HG02840 (cell line): ENCODE results near the gene SPDYE6.
"Not testable (repeated sequence)": the region's sequence is repeated elsewhere in the genome, so short reads cannot be mapped to it uniquely, and the experiment has no call there.

ENCODE experiments used
- ATAC-seq: cut with Tn5 transposase; IDR thresholded peaks from one replicate; pipeline ENCODE4 v1.9.1; 2021; ENCODE audit warnings: mild to moderate bottlenecking, moderate library complexity, moderate number of reproducible peaks; ENCODE audit not compliant: unreplicated experiment, low FRiP score

SPDYE6 gene

DNA sequence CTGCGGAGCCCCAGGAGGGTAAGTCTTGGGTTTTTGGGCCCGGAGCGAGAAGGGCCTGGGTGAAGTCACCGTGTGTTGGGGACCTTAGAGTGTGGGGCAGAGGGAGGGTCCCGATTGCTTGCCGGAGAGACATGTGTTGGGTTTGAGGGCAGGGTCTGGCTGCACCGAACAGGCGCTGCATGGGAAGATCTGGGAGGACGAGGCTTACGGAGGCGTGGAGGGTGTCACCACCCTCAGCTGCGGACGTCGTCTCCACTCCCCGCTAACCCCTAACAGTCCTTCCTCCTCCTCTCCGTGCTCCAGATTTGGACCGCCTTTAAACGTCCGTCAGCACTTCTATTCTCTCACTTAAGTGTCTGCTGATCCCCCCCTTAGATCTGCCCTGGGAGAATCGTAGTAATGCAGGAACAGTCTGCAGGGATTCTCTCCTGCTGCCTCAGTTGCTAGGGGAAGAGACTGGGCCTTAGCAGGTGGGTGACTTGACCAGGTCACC is 8.2 kb upstream of the SPDYE6 start:
- not testable (repeated sequence) for ATAC-seq

DNA sequence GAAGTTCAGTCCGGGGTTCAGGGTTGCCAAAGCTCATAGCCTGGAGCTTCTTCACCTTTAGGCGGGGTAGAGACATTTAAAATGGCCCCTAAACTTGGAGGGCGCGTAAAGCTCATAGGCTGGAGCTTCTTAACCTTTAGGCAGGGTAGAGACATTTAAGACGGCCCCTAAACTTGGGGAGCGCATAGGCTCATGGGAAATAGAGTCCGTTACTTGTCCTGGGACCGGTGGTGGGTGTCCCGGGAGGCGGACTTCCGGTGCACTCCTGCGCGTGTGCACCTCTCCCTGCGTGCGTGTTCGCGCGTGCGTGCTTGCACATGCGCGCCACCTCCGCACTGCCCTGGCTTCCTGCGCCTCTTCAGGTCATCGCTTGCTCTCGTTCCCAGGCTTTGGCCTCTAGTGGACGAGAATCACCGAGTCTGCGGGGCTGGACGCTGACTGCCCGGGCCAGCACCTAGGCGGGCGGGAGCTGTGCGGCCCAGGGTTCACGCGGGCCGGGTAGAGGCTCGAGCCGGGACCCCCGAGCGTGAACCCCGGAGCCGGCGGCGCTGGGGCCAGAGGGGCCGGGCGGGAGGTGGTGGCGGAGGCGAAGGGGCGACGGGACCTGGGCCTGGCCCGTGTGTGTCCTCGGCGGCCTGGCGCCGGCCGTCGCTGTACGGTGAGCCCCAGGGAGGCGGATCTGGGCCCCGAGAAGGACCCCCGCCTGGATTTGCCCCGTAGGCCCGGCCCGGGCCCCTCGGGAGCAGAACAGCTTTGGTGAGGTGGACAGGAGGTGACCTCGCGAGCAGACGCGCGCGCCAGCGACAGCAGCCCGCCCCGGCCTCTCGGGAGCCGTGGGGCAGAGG is 7.5 kb upstream of the SPDYE6 start:
- ATAC-seq, result peak; percentile 100

DNA sequence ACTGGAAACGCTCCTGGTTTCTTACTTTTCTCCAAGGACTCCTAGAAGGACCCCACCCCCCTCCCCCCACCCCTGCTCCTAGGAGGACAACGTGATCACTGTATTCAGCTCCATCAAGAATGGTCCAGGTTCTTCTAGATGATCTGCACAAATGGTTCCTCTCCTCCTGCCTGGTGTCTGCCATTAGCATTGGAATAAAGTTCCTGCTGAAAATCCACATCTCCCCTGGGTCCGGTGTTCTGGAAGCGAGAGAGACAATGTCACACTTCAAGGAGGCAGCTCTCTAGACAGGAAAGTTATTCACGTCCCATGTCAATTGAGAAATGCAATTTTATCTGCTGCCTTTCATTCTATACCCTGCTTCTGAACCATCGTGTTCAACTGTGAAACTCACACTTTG is 9.3 kb downstream of the SPDYE6 start:
- not testable (repeated sequence) for ATAC-seq

DNA sequence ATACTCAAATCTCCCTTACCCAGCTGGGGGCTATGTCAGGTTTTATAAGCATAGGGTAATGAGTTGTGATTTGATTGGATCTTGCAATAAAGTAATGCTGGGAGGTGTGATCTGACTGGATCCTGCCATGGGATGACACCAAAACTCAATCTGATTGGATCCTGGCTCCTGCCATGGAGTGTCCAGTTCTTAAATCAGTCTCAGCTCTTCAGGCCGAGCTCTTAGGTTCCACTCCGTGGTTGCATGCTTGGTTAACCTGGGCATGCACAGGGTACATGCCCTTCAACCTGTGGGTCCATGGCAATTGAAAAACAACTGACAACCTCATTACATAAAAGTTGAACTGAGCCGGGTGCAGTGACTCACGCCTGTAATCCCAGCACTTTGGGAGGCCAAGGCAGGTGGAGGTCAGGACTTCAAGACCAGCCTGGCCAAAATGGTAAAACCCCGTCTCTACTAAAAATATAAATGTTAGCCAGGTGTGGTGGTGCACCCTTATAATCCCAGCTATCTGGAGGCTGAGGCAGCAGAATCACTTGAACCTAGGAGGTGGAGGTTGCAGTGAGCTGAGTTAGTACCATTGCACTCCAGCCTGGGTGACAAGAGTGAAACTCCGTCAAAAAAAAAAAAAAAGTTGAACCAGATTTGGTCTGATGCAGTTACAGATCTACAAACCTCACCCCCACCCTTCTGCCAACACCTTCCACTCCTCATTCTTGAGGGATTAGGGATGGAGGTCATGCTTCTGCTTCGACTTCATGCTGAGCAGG is 15.5 kb downstream of the SPDYE6 start:
- ATAC-seq, result not testable (repeated sequence)

- not testable (repeated sequence) for ATAC-seq
Measured at GRCh38 chr7:102337420-102337819, 18.8 kb downstream of the SPDYE6 start.

- ATAC-seq, result not testable (repeated sequence)
Measured at GRCh38 chr7:102337002-102337401, 19.2 kb downstream of the SPDYE6 start.

- not testable (repeated sequence) for ATAC-seq
Measured at GRCh38 chr7:102335574-102335973, 20.7 kb downstream of the SPDYE6 start.

- not testable (repeated sequence) for ATAC-seq
Measured at GRCh38 chr7:102330666-102331460, 25.4 kb downstream of the SPDYE6 start.

DNA sequence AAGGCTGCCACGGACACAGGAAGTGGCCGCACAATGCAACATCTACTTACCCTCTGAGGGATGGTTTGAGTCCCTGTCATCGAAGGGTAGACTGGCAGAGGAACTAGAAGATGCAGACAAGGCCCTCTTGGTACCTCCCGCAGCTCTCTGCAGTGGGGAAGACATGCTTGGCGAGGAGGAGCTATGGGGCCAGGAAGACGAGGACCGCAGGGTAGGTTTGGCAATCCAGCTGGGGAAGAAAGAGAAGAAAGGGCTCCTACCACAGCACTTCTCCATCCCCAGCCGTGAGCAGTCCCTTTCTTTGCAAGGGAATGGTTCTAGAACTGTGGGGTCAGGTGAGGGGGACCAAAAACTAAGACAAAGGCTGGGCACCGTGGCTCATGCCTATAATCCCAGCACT is 26.9 kb downstream of the SPDYE6 start:
- ATAC-seq, result not testable (repeated sequence)

- ATAC-seq, result not testable (repeated sequence)
Measured at GRCh38 chr7:102328863-102329262, 27.4 kb downstream of the SPDYE6 start.

DNA sequence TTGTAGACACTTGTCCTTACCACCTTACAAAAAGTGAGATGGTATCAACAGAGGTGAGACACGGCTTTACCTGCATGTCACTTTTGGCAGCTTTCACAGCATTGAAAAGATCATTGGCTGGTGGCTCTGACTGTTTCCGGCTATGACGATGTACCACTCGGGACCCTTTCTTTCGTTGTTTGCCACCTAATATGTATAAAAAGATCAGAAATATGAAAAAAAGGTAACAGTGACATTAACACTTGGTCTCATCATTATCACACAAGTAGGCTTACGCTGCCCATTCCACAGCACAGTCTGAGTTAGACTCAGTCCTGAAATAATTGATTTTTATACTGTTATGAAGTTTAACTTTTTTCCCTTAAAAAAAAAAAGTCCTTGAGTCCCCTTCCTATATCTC is 29.1 kb downstream of the SPDYE6 start:
- ATAC-seq, result not testable (repeated sequence)

- no peak for ATAC-seq
Measured at GRCh38 chr7:102326157-102326889, 29.9 kb downstream of the SPDYE6 start.

DNA sequence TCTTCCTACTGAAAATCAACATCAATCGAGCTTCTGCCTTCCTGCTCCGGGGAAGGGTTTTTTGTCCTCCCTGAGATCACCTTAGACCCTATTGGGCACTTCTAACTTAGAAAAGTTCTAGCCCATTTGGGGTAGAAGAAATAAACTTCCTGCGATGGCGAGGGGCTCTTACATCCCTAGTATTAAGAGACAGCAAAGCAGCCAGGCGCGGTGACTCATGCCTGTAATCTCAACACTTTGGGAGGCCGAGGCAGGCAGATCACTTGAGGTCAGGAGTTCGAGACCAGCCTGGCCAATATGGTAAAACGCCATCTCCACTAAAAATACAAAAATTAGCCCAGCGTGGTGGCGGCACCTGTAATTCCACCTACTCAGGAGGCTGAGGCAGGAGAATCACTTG is 31.1 kb downstream of the SPDYE6 start:
- ATAC-seq, result not testable (repeated sequence)

DNA sequence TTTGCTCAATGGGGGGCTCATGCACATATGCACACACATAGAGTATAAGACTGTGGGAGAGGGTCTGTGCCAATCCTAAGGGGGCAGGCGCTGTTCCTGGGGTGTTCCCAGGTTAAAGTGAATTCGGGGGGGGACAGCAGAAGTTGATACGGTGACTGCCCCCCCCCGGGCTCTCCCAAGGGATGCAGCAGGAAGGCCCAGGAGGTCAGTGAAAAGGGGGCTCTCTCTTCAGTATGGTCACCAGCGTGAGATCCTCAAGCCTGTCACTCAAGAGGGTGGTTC is 32.4 kb downstream of the SPDYE6 start:
- ATAC-seq, result no peak

DNA sequence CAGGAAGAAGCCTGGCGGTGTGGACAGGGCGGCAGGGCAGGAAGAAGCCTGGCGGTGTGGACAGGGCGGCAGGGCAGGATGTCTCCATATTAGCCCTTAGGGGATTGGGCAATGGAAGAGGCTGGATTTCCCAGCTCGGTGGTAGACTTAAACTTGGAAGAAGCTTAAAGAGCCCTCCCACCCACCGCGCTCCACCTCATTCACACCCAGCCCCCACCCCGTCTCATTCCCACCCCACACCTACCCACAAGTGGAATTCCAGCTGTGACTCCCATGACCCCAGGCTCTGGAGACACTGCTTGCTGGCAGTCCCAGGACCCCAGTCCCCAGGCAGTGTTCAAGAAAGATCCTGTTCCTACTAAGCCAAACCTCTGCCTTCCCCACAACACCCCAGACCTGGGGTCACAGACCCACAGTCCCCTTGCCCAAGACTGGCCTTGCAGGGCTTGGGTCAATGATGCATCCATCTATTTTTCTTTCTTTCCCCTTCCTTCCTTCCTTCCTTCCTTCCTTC is 34.0 kb downstream of the SPDYE6 start:
- no peak for ATAC-seq

DNA sequence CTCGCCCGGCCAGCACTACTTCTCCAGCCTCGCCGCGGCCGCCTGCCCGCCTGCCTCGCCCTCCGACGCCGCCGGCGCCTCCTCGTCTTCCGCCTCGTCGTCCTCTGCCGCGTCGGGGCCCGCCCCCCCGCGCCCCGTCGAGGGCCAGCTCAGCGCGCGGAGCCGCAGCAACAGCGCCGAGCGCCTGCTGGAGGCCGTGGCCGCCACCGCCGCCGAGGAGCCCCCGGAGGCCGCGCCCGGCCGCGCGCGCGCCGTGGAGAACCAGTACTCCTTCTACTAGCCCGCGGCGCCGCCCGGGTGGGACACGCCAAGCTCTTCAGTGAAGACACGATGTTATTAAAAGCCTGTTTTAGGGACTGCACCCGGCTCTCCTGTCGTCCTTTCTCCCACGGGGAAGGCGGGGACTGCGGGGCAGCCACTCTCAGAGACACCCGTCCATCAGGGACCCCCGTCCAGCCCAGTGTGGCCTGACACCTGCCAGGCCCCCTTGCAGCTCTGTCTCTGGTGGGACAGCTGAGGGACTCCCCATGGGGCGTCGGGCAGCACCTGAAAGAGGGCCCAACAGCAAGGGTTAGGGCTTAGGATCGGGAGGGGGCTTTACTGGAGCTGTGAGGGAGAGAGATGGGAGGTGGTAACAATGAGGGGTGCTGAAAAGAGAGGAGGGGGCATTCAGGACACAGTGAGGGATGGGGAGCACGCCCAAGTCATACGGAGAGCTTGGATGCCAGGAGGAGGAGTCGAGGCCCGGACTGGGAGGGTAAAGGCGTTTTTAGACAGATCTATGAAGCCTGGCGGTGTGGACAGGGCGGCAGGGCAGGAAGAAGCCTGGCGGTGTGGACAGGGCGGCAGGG is 34.7 kb downstream of the SPDYE6 start:
- ATAC-seq, result no peak

DNA sequence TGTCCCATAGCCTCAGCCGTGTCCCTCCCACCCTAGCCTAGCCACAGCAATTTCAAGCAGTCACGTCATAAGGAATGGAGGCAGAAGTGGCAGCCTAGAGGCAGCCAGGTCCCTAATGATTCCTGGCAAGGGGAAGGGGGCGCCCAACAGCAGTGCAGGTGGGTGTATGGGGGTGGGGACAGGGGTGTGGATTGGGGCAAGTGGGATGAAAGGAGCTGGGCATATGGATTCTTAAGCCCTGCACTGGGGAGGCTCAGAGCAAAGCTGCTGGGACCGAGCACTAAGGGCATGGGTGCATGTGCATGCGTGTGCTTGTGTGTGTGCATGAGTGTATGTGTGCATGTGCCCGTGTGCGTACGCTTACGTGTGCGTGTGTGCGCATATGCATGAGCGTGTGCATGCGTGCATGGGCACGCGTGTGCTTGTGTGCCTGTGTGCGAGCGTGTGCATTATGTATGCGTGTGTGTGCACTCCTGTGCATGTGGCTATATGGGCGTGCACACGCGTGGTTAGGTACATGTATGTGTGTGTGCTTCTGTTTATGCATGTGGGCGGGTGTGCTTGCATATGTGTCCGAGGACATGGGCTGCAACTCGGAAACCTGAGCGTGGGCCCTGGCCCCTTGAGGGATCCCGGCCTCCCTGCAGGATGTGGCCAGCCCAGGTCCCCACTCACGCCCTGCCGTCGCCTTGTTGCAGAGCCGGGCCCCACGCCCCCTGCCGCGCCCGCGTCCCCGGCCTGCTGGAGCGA is 35.5 kb downstream of the SPDYE6 start:
- no peak for ATAC-seq

GRCh38 chr7:102320181-102320580 is 36.1 kb downstream of the SPDYE6 start:
- ATAC-seq, result no peak
